WTC11 (cell line): ENCODE data around the gene NLGN1. TPM values are rescaled to one million over a fixed set of nuclear protein-coding genes. Genes with fewer than 3 reads are reported as not detected.

ENCODE experiments used
- ATAC-seq: fragments of 200-7000 bp; cut with Tn5 transposase; 2 replicates; pipeline ENCODE4 v1.10.0; 2021; ENCODE audit warnings: mild to moderate bottlenecking, moderate library complexity
- CTCF ChIA-PET: fragments of 300-600 bp; sonication (Branson Sonifier 250); formaldehyde crosslinking; loops from one replicate; lab custom pipeline; 2021; ENCODE audit warnings: antibody characterized with exemption; lab: Charles Lee
- POLR2A ChIA-PET: fragments of 350-600 bp; sonication (Branson Sonifier 250); formaldehyde crosslinking; loops from one replicate; lab custom pipeline; 2021; ENCODE audit warnings: antibody characterized with exemption; lab: Charles Lee
- DNase-seq: peaks from one replicate; pipeline ENCODE4 v3.0.0; 2021; ENCODE audit warnings: low spot score
- H3K27ac Mint-ChIP-seq: 2 replicates; pipeline ENCODE4 v1.8.0; 2021; ENCODE audit warnings: mixed read lengths
- H3K27me3 Mint-ChIP-seq: 2 replicates; pipeline ENCODE4 v1.8.0; 2021; ENCODE audit warnings: low read depth, mild to moderate bottlenecking, moderate library complexity, mixed read lengths
- H3K36me3 Mint-ChIP-seq: 2 replicates; pipeline ENCODE4 v1.8.0; 2021; ENCODE audit warnings: mixed read lengths
- H3K4me1 Mint-ChIP-seq: 2 replicates; pipeline ENCODE4 v1.8.0; 2022; ENCODE audit warnings: mixed read lengths
- H3K4me3 Mint-ChIP-seq: 2 replicates; pipeline ENCODE4 v1.8.0; 2021; ENCODE audit warnings: mild to moderate bottlenecking, moderate library complexity, mixed read lengths
- H3K9me3 Mint-ChIP-seq: 2 replicates; pipeline ENCODE4 v1.8.0; 2021; ENCODE audit warnings: mixed read lengths
- CDX4 ChIP-seq: fragments of 250-450 bp; sonication (Bioruptor Pico); IDR thresholded peaks from 2 replicates; pipeline ENCODE4 v1.9.0; 2021; ENCODE audit warnings: moderate library complexity, mild to moderate bottlenecking, inconsistent platforms, borderline replicate concordance
- ELF4 ChIP-seq: sonication (generic); formaldehyde crosslinking; IDR thresholded peaks from 2 replicates; pipeline ENCODE4 v1.8.1; 2022; ENCODE audit warnings: low read depth, mild to moderate bottlenecking, moderate library complexity, missing genetic modification reagents
- ERG ChIP-seq: fragments of 250-450 bp; sonication (Bioruptor Pico); IDR thresholded peaks from 2 replicates; pipeline ENCODE4 v1.8.0; 2021; ENCODE audit warnings: mild to moderate bottlenecking
- FOXJ3 ChIP-seq: sonication (generic); formaldehyde crosslinking; IDR thresholded peaks from 2 replicates; pipeline ENCODE4 v1.9.0; 2021; ENCODE audit warnings: missing genetic modification reagents, mild to moderate bottlenecking, borderline replicate concordance
- FOXK1 ChIP-seq: sonication (generic); formaldehyde crosslinking; IDR thresholded peaks from 2 replicates; pipeline ENCODE4 v1.8.0; 2022; ENCODE audit warnings: mild to moderate bottlenecking, moderate library complexity, missing genetic modification reagents
- NFE2L1 ChIP-seq: sonication (generic); formaldehyde crosslinking; IDR thresholded peaks from 2 replicates; pipeline ENCODE4 v1.8.1; 2023; ENCODE audit warnings: missing genetic modification reagents
- NR1H2 ChIP-seq: sonication (generic); formaldehyde crosslinking; IDR thresholded peaks from 2 replicates; pipeline ENCODE4 v1.9.0; 2021; ENCODE audit warnings: mild to moderate bottlenecking, moderate library complexity, missing genetic modification reagents
- NR2C2 ChIP-seq: sonication (generic); formaldehyde crosslinking; IDR thresholded peaks from 2 replicates; pipeline ENCODE4 v1.8.0; 2022; ENCODE audit warnings: mild to moderate bottlenecking, missing genetic modification reagents
- SMAD4 ChIP-seq: sonication (generic); formaldehyde crosslinking; IDR thresholded peaks from 2 replicates; pipeline ENCODE4 v1.8.0; 2022; ENCODE audit warnings: mild to moderate bottlenecking, missing genetic modification reagents
- ZNF263 ChIP-seq: sonication (generic); formaldehyde crosslinking; IDR thresholded peaks from 2 replicates; pipeline ENCODE4 v1.8.1; 2022; ENCODE audit warnings: low read depth, mild to moderate bottlenecking, moderate library complexity, missing genetic modification reagents
- ZNF671 ChIP-seq: fragments of 250-450 bp; sonication (Bioruptor Pico); IDR thresholded peaks from 2 replicates; pipeline ENCODE4 v1.8.0; 2021; ENCODE audit warnings: mild to moderate bottlenecking
- ZSCAN18 ChIP-seq: fragments of 250-450 bp; sonication (Bioruptor Pico); IDR thresholded peaks from 2 replicates; pipeline ENCODE4 v2.1.2; 2022; ENCODE audit warnings: mild to moderate bottlenecking, moderate library complexity
- total RNA-seq: library from RNA; stranded (reverse); gene quantifications from 3 replicates; pipeline ENCODE4 v1.2.3, GENCODE V29; 2021
- TF ChIP-seq, protein P1 (sequence below): sonication (generic); formaldehyde crosslinking; IDR thresholded peaks from 2 replicates; pipeline ENCODE4 v1.8.1; 2023; ENCODE audit warnings: mild to moderate bottlenecking, missing genetic modification reagents, borderline replicate concordance
- TF ChIP-seq, protein P2 (sequence below): sonication (generic); formaldehyde crosslinking; IDR thresholded peaks from 2 replicates; pipeline ENCODE4 v1.8.0; 2022; ENCODE audit warnings: mild to moderate bottlenecking, missing genetic modification reagents
- TF ChIP-seq, protein P3 (sequence below): sonication (generic); formaldehyde crosslinking; IDR thresholded peaks from 2 replicates; pipeline ENCODE4 v1.8.1; 2022; ENCODE audit warnings: mild to moderate bottlenecking, missing genetic modification reagents, moderate library complexity, borderline replicate concordance
- TF ChIP-seq, protein P4 (sequence below): sonication (generic); formaldehyde crosslinking; IDR thresholded peaks from 2 replicates; pipeline ENCODE4 v1.8.0; 2022; ENCODE audit warnings: missing genetic modification reagents
- TF ChIP-seq, protein P5 (sequence below): sonication (generic); formaldehyde crosslinking; conservative IDR thresholded peaks from 2 replicates; pipeline ENCODE4 v1.8.1; 2022; ENCODE audit warnings: mild to moderate bottlenecking, missing genetic modification reagents

NLGN1 gene
- total RNA-seq, 1 experiment from 2014 or later, result 12.4 TPM

DNA sequence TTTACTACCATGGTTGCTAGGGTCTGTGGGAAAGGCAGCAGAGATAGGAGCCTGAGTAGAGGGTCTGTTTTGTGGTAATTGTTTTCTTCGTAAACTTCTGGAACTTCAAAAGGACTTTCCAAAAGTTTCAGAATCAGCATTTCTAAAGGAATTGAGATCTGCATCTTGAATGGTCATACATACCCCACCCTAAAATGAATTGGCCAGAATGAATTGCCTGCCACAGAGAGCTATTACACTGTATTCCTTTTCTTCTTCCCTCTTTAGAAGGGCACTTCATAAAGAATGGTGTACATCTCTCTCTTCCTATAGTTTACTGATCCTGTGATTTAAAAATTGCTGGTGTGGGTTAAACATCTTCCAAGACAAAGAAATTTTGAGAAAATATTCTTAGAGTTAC, 525.7 kb downstream of the NLGN1 start:
- no peaks in the 10 kb centered on the region for H3K36me3 Mint-ChIP-seq
- no peak overlapping the region for H3K27ac Mint-ChIP-seq
- TF ChIP-seq ZNF671 (CRISPR knock-in tag), result no peak
- TF ChIP-seq ZSCAN18 (CRISPR knock-in tag), result no peak
- TF ChIP-seq SMAD4 (CRISPR knock-in tag), result no peak
- no peak for TF ChIP-seq ERG
- TF ChIP-seq NFE2L1 (CRISPR knock-in tag), result no peak
- TF ChIP-seq, protein P1, sequence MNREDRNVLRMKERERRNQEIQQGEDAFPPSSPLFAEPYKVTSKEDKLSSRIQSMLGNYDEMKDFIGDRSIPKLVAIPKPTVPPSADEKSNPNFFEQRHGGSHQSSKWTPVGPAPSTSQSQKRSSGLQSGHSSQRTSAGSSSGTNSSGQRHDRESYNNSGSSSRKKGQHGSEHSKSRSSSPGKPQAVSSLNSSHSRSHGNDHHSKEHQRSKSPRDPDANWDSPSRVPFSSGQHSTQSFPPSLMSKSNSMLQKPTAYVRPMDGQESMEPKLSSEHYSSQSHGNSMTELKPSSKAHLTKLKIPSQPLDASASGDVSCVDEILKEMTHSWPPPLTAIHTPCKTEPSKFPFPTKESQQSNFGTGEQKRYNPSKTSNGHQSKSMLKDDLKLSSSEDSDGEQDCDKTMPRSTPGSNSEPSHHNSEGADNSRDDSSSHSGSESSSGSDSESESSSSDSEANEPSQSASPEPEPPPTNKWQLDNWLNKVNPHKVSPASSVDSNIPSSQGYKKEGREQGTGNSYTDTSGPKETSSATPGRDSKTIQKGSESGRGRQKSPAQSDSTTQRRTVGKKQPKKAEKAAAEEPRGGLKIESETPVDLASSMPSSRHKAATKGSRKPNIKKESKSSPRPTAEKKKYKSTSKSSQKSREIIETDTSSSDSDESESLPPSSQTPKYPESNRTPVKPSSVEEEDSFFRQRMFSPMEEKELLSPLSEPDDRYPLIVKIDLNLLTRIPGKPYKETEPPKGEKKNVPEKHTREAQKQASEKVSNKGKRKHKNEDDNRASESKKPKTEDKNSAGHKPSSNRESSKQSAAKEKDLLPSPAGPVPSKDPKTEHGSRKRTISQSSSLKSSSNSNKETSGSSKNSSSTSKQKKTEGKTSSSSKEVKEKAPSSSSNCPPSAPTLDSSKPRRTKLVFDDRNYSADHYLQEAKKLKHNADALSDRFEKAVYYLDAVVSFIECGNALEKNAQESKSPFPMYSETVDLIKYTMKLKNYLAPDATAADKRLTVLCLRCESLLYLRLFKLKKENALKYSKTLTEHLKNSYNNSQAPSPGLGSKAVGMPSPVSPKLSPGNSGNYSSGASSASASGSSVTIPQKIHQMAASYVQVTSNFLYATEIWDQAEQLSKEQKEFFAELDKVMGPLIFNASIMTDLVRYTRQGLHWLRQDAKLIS (CRISPR knock-in tag), result no peak
- TF ChIP-seq, protein P2, sequence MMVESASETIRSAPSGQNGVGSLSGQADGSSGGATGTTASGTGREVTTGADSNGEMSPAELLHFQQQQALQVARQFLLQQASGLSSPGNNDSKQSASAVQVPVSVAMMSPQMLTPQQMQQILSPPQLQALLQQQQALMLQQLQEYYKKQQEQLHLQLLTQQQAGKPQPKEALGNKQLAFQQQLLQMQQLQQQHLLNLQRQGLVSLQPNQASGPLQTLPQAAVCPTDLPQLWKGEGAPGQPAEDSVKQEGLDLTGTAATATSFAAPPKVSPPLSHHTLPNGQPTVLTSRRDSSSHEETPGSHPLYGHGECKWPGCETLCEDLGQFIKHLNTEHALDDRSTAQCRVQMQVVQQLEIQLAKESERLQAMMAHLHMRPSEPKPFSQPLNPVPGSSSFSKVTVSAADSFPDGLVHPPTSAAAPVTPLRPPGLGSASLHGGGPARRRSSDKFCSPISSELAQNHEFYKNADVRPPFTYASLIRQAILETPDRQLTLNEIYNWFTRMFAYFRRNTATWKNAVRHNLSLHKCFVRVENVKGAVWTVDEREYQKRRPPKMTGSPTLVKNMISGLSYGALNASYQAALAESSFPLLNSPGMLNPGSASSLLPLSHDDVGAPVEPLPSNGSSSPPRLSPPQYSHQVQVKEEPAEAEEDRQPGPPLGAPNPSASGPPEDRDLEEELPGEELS (CRISPR knock-in tag), result no peak
- no peak for TF ChIP-seq FOXK1
- TF ChIP-seq FOXJ3 (CRISPR knock-in tag), result no peak
- H3K4me1 Mint-ChIP-seq, result peaks cover 25% of the 10 kb centered on the region
- no peak for ATAC-seq
- H3K27me3 Mint-ChIP-seq, result no peaks in the 10 kb centered on the region
- no peak overlapping the region for H3K4me3 Mint-ChIP-seq
- CTCF ChIA-PET, result no interaction called here
- H3K9me3 Mint-ChIP-seq, result no peaks in the 10 kb centered on the region
- no peak for DNase-seq
- POLR2A ChIA-PET, result no interaction called here

DNA sequence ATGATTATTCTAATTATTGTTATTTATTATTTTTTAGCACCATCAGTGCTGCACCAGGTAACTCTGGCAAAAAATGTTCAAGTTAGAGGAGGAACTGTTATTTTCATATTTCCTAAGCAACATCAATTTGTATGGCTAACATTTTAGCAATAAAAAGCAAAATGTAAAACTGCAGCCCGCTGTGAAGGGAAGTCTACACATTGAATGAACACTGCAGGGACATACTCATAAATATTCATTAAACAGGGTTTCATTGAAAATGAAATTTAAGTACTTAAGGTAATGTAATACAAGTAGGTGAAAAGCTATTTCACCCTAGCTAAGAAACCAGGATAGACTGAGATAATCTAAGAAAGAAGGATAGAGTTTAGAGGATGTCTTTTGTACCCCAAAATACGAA, 532.7 kb downstream of the NLGN1 start:
- H3K4me3 Mint-ChIP-seq, result no peak overlapping the region
- TF ChIP-seq, protein P3, sequence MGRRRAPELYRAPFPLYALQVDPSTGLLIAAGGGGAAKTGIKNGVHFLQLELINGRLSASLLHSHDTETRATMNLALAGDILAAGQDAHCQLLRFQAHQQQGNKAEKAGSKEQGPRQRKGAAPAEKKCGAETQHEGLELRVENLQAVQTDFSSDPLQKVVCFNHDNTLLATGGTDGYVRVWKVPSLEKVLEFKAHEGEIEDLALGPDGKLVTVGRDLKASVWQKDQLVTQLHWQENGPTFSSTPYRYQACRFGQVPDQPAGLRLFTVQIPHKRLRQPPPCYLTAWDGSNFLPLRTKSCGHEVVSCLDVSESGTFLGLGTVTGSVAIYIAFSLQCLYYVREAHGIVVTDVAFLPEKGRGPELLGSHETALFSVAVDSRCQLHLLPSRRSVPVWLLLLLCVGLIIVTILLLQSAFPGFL (CRISPR knock-in tag), result no peak
- TF ChIP-seq, protein P4, sequence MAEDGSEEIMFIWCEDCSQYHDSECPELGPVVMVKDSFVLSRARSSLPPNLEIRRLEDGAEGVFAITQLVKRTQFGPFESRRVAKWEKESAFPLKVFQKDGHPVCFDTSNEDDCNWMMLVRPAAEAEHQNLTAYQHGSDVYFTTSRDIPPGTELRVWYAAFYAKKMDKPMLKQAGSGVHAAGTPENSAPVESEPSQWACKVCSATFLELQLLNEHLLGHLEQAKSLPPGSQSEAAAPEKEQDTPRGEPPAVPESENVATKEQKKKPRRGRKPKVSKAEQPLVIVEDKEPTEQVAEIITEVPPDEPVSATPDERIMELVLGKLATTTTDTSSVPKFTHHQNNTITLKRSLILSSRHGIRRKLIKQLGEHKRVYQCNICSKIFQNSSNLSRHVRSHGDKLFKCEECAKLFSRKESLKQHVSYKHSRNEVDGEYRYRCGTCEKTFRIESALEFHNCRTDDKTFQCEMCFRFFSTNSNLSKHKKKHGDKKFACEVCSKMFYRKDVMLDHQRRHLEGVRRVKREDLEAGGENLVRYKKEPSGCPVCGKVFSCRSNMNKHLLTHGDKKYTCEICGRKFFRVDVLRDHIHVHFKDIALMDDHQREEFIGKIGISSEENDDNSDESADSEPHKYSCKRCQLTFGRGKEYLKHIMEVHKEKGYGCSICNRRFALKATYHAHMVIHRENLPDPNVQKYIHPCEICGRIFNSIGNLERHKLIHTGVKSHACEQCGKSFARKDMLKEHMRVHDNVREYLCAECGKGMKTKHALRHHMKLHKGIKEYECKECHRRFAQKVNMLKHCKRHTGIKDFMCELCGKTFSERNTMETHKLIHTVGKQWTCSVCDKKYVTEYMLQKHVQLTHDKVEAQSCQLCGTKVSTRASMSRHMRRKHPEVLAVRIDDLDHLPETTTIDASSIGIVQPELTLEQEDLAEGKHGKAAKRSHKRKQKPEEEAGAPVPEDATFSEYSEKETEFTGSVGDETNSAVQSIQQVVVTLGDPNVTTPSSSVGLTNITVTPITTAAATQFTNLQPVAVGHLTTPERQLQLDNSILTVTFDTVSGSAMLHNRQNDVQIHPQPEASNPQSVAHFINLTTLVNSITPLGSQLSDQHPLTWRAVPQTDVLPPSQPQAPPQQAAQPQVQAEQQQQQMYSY, result no peak
- TF ChIP-seq CDX4 (CRISPR knock-in tag) (no peak), ZNF263 (CRISPR knock-in tag) (no peak), NR2C2 (CRISPR knock-in tag) (no peak), ELF4 (no peak), NR1H2 (CRISPR knock-in tag) (no peak)
- TF ChIP-seq, protein P2 (CRISPR knock-in tag), result no peak
- TF ChIP-seq, protein P5, sequence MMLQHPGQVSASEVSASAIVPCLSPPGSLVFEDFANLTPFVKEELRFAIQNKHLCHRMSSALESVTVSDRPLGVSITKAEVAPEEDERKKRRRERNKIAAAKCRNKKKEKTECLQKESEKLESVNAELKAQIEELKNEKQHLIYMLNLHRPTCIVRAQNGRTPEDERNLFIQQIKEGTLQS (CRISPR knock-in tag), result no peak

More for the DNA sequence above, 532.7 kb downstream of the NLGN1 start:
- Mint-ChIP-seq H3K36me3 (no peaks in the 10 kb centered on the region), H3K27ac (peak overlapping the region; percentile 31; the same call in 1 of the 2 replicates), H3K27me3 (no peaks in the 10 kb centered on the region), H3K4me1 (peaks cover 47% of the 10 kb centered on the region), H3K9me3 (no peaks in the 10 kb centered on the region)
- POLR2A ChIA-PET, result no interaction called here
- CTCF ChIA-PET, result interaction anchor here (0.6 kb wide), 1 partner anchor 64 kb away, joined by 5 read pairs; no protein-coding TSS in a partner anchor
- no peak for ATAC-seq
- DNase-seq, result no peak
